ENCODE measurements around the gene UBA52. TPM values are rescaled to one million over a fixed set of nuclear protein-coding genes. Genes with fewer than 3 reads are reported as not detected.

The UBA52 gene
- total RNA-seq, 1 experiment from 2014 or later, result 1,361 TPM

DNA sequence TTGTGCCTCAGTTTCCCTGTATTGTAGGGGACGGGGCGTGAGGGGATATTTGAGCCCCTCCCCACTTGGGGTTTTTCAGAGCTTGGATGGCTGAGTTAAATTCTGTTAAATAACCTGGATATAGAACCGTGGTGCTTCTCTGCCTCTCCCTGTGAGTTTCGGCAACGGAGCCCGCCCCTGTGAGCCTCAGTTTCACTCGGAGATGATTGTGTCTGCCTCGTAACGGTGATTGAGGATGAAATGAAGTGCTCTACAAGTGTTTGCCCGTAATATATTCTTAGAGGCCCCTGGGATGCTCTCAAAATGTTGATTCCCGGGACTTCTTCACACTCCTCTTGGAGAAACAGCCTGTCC is 13.5 kb upstream of the UBA52 start:
- DNase-seq (ENCODE audit: low spot score) (no peak), ATAC-seq (0 out of 2 replicates have a peak, but pooled peaks have one; percentile 8)
- TF ChIP-seq, protein P1, sequence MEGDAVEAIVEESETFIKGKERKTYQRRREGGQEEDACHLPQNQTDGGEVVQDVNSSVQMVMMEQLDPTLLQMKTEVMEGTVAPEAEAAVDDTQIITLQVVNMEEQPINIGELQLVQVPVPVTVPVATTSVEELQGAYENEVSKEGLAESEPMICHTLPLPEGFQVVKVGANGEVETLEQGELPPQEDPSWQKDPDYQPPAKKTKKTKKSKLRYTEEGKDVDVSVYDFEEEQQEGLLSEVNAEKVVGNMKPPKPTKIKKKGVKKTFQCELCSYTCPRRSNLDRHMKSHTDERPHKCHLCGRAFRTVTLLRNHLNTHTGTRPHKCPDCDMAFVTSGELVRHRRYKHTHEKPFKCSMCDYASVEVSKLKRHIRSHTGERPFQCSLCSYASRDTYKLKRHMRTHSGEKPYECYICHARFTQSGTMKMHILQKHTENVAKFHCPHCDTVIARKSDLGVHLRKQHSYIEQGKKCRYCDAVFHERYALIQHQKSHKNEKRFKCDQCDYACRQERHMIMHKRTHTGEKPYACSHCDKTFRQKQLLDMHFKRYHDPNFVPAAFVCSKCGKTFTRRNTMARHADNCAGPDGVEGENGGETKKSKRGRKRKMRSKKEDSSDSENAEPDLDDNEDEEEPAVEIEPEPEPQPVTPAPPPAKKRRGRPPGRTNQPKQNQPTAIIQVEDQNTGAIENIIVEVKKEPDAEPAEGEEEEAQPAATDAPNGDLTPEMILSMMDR (IDR thresholded peaks at IDR 0.05), result no peak
- TF ChIP-seq, protein P2, sequence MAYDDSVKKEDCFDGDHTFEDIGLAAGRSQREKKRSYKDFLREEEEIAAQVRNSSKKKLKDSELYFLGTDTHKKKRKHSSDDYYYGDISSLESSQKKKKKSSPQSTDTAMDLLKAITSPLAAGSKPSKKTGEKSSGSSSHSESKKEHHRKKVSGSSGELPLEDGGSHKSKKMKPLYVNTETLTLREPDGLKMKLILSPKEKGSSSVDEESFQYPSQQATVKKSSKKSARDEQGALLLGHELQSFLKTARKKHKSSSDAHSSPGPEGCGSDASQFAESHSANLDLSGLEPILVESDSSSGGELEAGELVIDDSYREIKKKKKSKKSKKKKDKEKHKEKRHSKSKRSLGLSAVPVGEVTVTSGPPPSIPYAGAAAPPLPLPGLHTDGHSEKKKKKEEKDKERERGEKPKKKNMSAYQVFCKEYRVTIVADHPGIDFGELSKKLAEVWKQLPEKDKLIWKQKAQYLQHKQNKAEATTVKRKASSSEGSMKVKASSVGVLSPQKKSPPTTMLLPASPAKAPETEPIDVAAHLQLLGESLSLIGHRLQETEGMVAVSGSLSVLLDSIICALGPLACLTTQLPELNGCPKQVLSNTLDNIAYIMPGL (CRISPR knock-in tag; IDR thresholded peaks at IDR 0.05), result no peak
- no peak for TF ChIP-seq NFE2L1 (CRISPR knock-in tag; IDR thresholded peaks at IDR 0.05)
- TF ChIP-seq, protein P3, sequence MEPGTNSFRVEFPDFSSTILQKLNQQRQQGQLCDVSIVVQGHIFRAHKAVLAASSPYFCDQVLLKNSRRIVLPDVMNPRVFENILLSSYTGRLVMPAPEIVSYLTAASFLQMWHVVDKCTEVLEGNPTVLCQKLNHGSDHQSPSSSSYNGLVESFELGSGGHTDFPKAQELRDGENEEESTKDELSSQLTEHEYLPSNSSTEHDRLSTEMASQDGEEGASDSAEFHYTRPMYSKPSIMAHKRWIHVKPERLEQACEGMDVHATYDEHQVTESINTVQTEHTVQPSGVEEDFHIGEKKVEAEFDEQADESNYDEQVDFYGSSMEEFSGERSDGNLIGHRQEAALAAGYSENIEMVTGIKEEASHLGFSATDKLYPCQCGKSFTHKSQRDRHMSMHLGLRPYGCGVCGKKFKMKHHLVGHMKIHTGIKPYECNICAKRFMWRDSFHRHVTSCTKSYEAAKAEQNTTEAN (CRISPR knock-in tag; IDR thresholded peaks at IDR 0.05), result no peak
- no peak for TF ChIP-seq HMGA2 (CRISPR knock-in tag; IDR thresholded peaks at IDR 0.05)
- no peak for TF ChIP-seq NR2C2 (CRISPR knock-in tag; IDR thresholded peaks at IDR 0.05)
- no peak for TF ChIP-seq ZNF396 (CRISPR knock-in tag; IDR thresholded peaks at IDR 0.05; ENCODE audit: borderline replicate concordance)
- no peak for TF ChIP-seq EMX1 (CRISPR knock-in tag; IDR thresholded peaks at IDR 0.05)
- no peak for TF ChIP-seq MYBL2 (CRISPR knock-in tag; IDR thresholded peaks at IDR 0.05)
- TF ChIP-seq, protein P4, sequence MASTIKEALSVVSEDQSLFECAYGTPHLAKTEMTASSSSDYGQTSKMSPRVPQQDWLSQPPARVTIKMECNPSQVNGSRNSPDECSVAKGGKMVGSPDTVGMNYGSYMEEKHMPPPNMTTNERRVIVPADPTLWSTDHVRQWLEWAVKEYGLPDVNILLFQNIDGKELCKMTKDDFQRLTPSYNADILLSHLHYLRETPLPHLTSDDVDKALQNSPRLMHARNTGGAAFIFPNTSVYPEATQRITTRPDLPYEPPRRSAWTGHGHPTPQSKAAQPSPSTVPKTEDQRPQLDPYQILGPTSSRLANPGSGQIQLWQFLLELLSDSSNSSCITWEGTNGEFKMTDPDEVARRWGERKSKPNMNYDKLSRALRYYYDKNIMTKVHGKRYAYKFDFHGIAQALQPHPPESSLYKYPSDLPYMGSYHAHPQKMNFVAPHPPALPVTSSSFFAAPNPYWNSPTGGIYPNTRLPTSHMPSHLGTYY (CRISPR knock-in tag; IDR thresholded peaks at IDR 0.05), result no peak
- no peak for TF ChIP-seq NFYB (CRISPR knock-in tag; conservative IDR thresholded peaks at IDR 0.05; ENCODE audit: low read depth)
- no peak for TF ChIP-seq NFATC4 (CRISPR knock-in tag; IDR thresholded peaks at IDR 0.05)
- no peak for TF ChIP-seq ESRRA (CRISPR knock-in tag; IDR thresholded peaks at IDR 0.05; ENCODE audit: borderline replicate concordance)
- no peak for TF ChIP-seq FOXJ3 (CRISPR knock-in tag; IDR thresholded peaks at IDR 0.05; ENCODE audit: borderline replicate concordance)
- TF ChIP-seq ZBTB21 (CRISPR knock-in tag; IDR thresholded peaks at IDR 0.05; ENCODE audit: borderline replicate concordance), result no peak
- TF ChIP-seq, protein P5, sequence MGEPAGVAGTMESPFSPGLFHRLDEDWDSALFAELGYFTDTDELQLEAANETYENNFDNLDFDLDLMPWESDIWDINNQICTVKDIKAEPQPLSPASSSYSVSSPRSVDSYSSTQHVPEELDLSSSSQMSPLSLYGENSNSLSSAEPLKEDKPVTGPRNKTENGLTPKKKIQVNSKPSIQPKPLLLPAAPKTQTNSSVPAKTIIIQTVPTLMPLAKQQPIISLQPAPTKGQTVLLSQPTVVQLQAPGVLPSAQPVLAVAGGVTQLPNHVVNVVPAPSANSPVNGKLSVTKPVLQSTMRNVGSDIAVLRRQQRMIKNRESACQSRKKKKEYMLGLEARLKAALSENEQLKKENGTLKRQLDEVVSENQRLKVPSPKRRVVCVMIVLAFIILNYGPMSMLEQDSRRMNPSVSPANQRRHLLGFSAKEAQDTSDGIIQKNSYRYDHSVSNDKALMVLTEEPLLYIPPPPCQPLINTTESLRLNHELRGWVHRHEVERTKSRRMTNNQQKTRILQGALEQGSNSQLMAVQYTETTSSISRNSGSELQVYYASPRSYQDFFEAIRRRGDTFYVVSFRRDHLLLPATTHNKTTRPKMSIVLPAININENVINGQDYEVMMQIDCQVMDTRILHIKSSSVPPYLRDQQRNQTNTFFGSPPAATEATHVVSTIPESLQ (CRISPR knock-in tag; IDR thresholded peaks at IDR 0.05), result no peak
- no peak for TF ChIP-seq PRRX2 (CRISPR knock-in tag; IDR thresholded peaks at IDR 0.05)
- no peak for TF ChIP-seq SP1 (CRISPR knock-in tag; conservative IDR thresholded peaks at IDR 0.05)
- Mint-ChIP-seq H3K4me1 (peaks cover 8% of the 10 kb centered on the region), H3K27ac (peak overlapping the region; percentile 73), H3K27me3 (ENCODE audit: low read depth) (no peaks in the 10 kb centered on the region), H3K36me3 (peaks cover 13% of the 10 kb centered on the region), H3K4me3 (peak overlapping the region; percentile 87), H3K9me3 (no peaks in the 10 kb centered on the region)
- ChIA-PET CTCF (interaction anchor here (0.6 to 2.8 kb wide), 15 partner anchors 9 to 1297 kb away, joined by 3 to 15 read pairs (median 4); partner anchors contain the start of genes ELL, REX1BD and UBA52), POLR2A (interaction anchor here (0.6 to 2.7 kb wide), 5 partner anchors 9 to 32 kb away, joined by 3 to 11 read pairs (median 6); partner anchors contain the start of genes FKBP8 and UBA52)

DNA sequence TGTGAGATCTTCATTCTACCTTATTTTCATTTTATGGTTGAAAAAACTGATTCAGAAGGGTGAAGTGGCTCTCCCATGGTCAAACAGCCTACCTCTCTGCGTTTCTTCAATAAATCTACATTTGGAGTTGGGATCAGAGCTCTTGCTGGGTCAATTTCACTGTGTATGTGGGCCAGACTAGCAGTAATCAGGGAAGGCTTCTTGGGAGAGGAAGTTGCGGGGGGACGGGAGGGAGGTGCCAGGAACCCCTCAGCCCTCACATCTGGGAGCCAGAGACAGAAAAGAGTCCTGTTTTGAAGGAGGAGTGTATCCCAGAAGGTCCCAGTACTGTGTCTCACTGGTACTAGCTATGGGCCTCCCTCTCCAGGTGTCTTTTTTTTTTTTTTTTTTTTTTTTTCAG is 13.1 kb upstream of the UBA52 start:
- no peaks in the 10 kb centered on the region for H3K27me3 Mint-ChIP-seq (ENCODE audit: low read depth)
- CTCF ChIA-PET, result interaction anchor here (0.6 to 2.8 kb wide), 13 partner anchors 9 to 1297 kb away, joined by 3 to 15 read pairs (median 5); partner anchors contain the start of genes ELL, REX1BD and UBA52
- peaks cover 15% of the 10 kb centered on the region for H3K36me3 Mint-ChIP-seq
- POLR2A ChIA-PET, result interaction anchor here (0.6 to 2.7 kb wide), 4 partner anchors 9 to 15 kb away, joined by 3 to 8 read pairs (median 4); partner anchors contain the start of genes FKBP8 and UBA52
- H3K4me3 Mint-ChIP-seq, result peak overlapping the region; percentile 87
- DNase-seq (ENCODE audit: low spot score) (no peak), ATAC-seq (no peak)
- H3K4me1 Mint-ChIP-seq, result peaks cover 8% of the 10 kb centered on the region
- no peaks in the 10 kb centered on the region for H3K9me3 Mint-ChIP-seq
- peak overlapping the region; percentile 73 for H3K27ac Mint-ChIP-seq
- TF ChIP-seq OVOL2 (CRISPR knock-in tag; IDR thresholded peaks at IDR 0.05; ENCODE audit: borderline replicate concordance) (no peak), ESRRA (CRISPR knock-in tag; IDR thresholded peaks at IDR 0.05; ENCODE audit: borderline replicate concordance) (no peak), ZNF263 (CRISPR knock-in tag; IDR thresholded peaks at IDR 0.05; ENCODE audit: low read depth) (no peak), SMAD3 (CRISPR knock-in tag; IDR thresholded peaks at IDR 0.05; ENCODE audit: borderline replicate concordance) (no peak), SMAD4 (CRISPR knock-in tag; IDR thresholded peaks at IDR 0.05) (no peak)
- TF ChIP-seq, protein P4 (CRISPR knock-in tag; IDR thresholded peaks at IDR 0.05), result no peak
- TF ChIP-seq, protein P3 (CRISPR knock-in tag; IDR thresholded peaks at IDR 0.05), result no peak
- TF ChIP-seq, protein P6, sequence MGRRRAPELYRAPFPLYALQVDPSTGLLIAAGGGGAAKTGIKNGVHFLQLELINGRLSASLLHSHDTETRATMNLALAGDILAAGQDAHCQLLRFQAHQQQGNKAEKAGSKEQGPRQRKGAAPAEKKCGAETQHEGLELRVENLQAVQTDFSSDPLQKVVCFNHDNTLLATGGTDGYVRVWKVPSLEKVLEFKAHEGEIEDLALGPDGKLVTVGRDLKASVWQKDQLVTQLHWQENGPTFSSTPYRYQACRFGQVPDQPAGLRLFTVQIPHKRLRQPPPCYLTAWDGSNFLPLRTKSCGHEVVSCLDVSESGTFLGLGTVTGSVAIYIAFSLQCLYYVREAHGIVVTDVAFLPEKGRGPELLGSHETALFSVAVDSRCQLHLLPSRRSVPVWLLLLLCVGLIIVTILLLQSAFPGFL (CRISPR knock-in tag; IDR thresholded peaks at IDR 0.05; ENCODE audit: borderline replicate concordance), result no peak

All from WTC11 (cell line).